ENCODE data around the gene RSPH1. TPM values are rescaled to one million over a fixed set of nuclear protein-coding genes. Genes with fewer than 3 reads are reported as not detected.

The RSPH1 gene
- total RNA-seq, 2 donors from 2014 or later = 1.8 to 2.2 TPM

GRCh38 chr21:42469272-42469671, 26.8 kb downstream of the RSPH1 start:
- H3K4me1 Mint-ChIP-seq = peaks cover 44% of the 10 kb centered on the region
- no peaks in the 10 kb centered on the region for H3K27me3 Mint-ChIP-seq (ENCODE audit: insufficient read depth)
- Histone ChIP-seq H3K4me3 (ENCODE audit: low read length) (no peak overlapping the region), H3K27me3 (ENCODE audit: control insufficient read depth, insufficient read depth, low read length, poor library complexity, severe bottlenecking) (no peaks in the 10 kb centered on the region), H3K4me1 (ENCODE audit: control insufficient read depth, insufficient read depth, low read length) (peaks cover 10% of the 10 kb centered on the region), H3K9me3 (ENCODE audit: control insufficient read depth, low read length) (no peaks in the 10 kb centered on the region), H3K27ac (ENCODE audit: low read depth, low read length) (no peak overlapping the region), H3K9ac (ENCODE audit: extremely low read depth, low read length, poor library complexity, severe bottlenecking) (no peak overlapping the region), H3K36me3 (ENCODE audit: control insufficient read depth, insufficient read depth, low read length) (no peaks in the 10 kb centered on the region)
- WGBS, 2 experiments (ENCODE audit: insufficient coverage in 1 of 2, insufficient read length in 1 of 2) = 83 to 88% methylated on average over 2 of the region's 2 CpGs
- H3K9me3 Mint-ChIP-seq = peaks cover under 1% of the 10 kb centered on the region
- no peaks in the 10 kb centered on the region for H3K36me3 Mint-ChIP-seq (ENCODE audit: low read depth)
- no peak overlapping the region for H3K27ac Mint-ChIP-seq
- DNase-seq = no peak
- no peak overlapping the region for H3K4me3 Mint-ChIP-seq
- TF ChIP-seq, protein P1, sequence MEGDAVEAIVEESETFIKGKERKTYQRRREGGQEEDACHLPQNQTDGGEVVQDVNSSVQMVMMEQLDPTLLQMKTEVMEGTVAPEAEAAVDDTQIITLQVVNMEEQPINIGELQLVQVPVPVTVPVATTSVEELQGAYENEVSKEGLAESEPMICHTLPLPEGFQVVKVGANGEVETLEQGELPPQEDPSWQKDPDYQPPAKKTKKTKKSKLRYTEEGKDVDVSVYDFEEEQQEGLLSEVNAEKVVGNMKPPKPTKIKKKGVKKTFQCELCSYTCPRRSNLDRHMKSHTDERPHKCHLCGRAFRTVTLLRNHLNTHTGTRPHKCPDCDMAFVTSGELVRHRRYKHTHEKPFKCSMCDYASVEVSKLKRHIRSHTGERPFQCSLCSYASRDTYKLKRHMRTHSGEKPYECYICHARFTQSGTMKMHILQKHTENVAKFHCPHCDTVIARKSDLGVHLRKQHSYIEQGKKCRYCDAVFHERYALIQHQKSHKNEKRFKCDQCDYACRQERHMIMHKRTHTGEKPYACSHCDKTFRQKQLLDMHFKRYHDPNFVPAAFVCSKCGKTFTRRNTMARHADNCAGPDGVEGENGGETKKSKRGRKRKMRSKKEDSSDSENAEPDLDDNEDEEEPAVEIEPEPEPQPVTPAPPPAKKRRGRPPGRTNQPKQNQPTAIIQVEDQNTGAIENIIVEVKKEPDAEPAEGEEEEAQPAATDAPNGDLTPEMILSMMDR (conservative IDR thresholded peaks at IDR 0.05) = no peak

DNA sequence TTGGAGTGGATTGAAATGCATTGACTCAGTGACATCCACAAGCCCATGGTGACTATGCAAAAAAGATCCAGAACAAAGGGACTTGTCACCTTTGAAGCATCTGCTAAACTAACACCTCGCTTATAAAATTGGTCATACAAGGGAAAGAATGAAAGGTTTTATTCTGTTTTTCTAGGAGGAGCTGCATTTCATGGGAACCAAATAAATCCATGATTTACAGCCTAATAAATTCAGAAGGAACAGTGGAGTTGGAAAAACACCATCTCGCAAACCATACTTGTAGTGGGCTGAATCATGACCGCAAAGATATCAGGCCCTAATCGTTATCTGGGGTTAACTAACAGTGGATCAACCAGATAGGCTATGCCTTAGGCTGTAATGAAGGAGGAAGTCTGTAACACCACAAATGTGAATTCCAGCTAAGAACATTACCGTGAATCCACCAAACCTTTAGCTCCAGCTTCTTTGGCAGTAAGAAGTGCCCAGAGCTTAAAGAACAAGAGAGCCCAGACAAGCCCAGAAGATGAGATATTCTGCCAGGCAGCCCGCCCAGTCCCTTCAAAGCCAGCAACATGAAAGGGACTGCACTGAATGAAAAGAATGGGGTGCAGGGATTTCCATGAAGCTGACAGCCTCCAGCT, 27.4 kb downstream of the RSPH1 start:
- peak; percentile 53 for DNase-seq
- H3K36me3 Mint-ChIP-seq (ENCODE audit: low read depth) = no peaks in the 10 kb centered on the region
- H3K4me3 Mint-ChIP-seq = no peak overlapping the region
- Histone ChIP-seq H3K9ac (ENCODE audit: extremely low read depth, low read length, poor library complexity, severe bottlenecking) (no peak overlapping the region), H3K4me1 (ENCODE audit: control insufficient read depth, insufficient read depth, low read length) (peaks cover 7% of the 10 kb centered on the region), H3K27me3 (ENCODE audit: control insufficient read depth, insufficient read depth, low read length, poor library complexity, severe bottlenecking) (no peaks in the 10 kb centered on the region), H3K4me3 (ENCODE audit: low read length) (no peak overlapping the region), H3K9me3 (ENCODE audit: control insufficient read depth, low read length) (no peaks in the 10 kb centered on the region), H3K36me3 (ENCODE audit: control insufficient read depth, insufficient read depth, low read length) (no peaks in the 10 kb centered on the region), H3K27ac (ENCODE audit: low read depth, low read length) (no peak overlapping the region)
- peaks cover 42% of the 10 kb centered on the region for H3K4me1 Mint-ChIP-seq
- 72 to 91% methylated on average over 4 to 6 of the region's 6 CpGs for WGBS, 2 experiments (ENCODE audit: insufficient coverage in 1 of 2, insufficient read length in 1 of 2)
- peaks cover 6% of the 10 kb centered on the region for H3K9me3 Mint-ChIP-seq
- no peaks in the 10 kb centered on the region for H3K27me3 Mint-ChIP-seq (ENCODE audit: insufficient read depth)
- TF ChIP-seq, protein P1 (conservative IDR thresholded peaks at IDR 0.05) = no peak
- H3K27ac Mint-ChIP-seq = peak overlapping the region; percentile 37

- Histone ChIP-seq H3K4me1 (ENCODE audit: control insufficient read depth, insufficient read depth, low read length) (peaks cover 11% of the 10 kb centered on the region), H3K36me3 (ENCODE audit: control insufficient read depth, insufficient read depth, low read length) (no peaks in the 10 kb centered on the region), H3K9ac (ENCODE audit: extremely low read depth, low read length, poor library complexity, severe bottlenecking) (no peak overlapping the region), H3K27ac (ENCODE audit: low read depth, low read length) (peak overlapping the region; percentile 3), H3K9me3 (ENCODE audit: control insufficient read depth, low read length) (no peaks in the 10 kb centered on the region), H3K27me3 (ENCODE audit: control insufficient read depth, insufficient read depth, low read length, poor library complexity, severe bottlenecking) (no peaks in the 10 kb centered on the region), H3K4me3 (ENCODE audit: low read length) (no peak overlapping the region)
- 64 to 68% methylated on average over 8 to 12 of the region's 12 CpGs for WGBS, 2 experiments (ENCODE audit: insufficient coverage in 1 of 2, insufficient read length in 1 of 2)
- Mint-ChIP-seq H3K27me3 (ENCODE audit: insufficient read depth) (no peaks in the 10 kb centered on the region), H3K9me3 (peaks cover 10% of the 10 kb centered on the region), H3K4me1 (peaks cover 52% of the 10 kb centered on the region), H3K27ac (peak overlapping the region; percentile 28), H3K36me3 (ENCODE audit: low read depth) (no peaks in the 10 kb centered on the region), H3K4me3 (no peak overlapping the region)
- peak; percentile 81 for DNase-seq
- TF ChIP-seq, protein P1 (conservative IDR thresholded peaks at IDR 0.05) = peak; percentile 75
These were observed 28.7 kb downstream of the RSPH1 start for GRCh38 chr21:42467140-42467983.

All from endodermal cell (in vitro differentiated cells).